Neural cell (in vitro differentiated cells): ENCODE data around the gene SULT1A2.

ENCODE experiments used
- EZH2 ChIP-seq: fragments of 200-600, 300-800 bp; shearing (Covaris generic), sonication (generic); IDR thresholded peaks from 2 replicates; pipeline ENCODE4 v1.6.1; 2014; ENCODE audit warnings: antibody characterized with exemption, low read length, borderline replicate concordance, mild to moderate bottlenecking; ENCODE audit not compliant: insufficient read depth, poor library complexity, severe bottlenecking
- POLR2AphosphoS5 ChIP-seq: IDR thresholded peaks from 2 replicates; pipeline ENCODE4 v1.6.1; 2012
- SMC3 ChIP-seq: fragments of 450-650 bp; conservative IDR thresholded peaks from 2 replicates; pipeline ENCODE4 v1.6.1; 2014; ENCODE audit warnings: antibody characterized with exemption, mild to moderate bottlenecking, moderate library complexity; ENCODE audit not compliant: poor library complexity
- TF ChIP-seq, protein P1 (sequence below): fragments of 450-650 bp; IDR thresholded peaks from 2 replicates; pipeline ENCODE4 v1.5.1; 2014; ENCODE audit warnings: antibody characterized with exemption, mild to moderate bottlenecking, moderate library complexity; ENCODE audit not compliant: poor library complexity, severe bottlenecking

DNA sequence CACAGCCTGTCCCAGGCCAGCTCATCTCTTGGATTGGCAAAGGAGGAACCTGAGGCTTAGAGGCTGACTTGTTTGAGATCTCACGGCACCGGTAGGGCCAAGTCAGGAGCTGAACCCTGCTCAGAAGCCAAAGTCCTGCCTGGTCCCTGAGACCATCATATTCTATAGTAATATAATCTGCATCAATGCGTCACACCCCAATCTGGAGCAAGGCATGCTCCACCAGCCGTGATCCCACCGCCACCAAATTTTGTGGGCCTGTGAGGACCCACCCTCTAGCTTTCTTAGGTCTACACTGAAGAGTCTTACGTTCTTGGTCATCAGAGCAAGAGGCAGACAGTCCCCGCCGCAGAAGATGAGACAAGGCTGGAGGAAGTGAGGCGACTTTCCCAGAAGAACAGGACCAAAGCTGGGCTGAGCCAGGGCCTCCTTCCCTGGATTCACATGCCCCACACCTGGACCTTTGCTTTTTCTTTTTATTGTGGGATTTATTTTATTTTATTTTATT, 10.3 kb upstream of the SULT1A2 start:
- TF ChIP-seq, protein P1, sequence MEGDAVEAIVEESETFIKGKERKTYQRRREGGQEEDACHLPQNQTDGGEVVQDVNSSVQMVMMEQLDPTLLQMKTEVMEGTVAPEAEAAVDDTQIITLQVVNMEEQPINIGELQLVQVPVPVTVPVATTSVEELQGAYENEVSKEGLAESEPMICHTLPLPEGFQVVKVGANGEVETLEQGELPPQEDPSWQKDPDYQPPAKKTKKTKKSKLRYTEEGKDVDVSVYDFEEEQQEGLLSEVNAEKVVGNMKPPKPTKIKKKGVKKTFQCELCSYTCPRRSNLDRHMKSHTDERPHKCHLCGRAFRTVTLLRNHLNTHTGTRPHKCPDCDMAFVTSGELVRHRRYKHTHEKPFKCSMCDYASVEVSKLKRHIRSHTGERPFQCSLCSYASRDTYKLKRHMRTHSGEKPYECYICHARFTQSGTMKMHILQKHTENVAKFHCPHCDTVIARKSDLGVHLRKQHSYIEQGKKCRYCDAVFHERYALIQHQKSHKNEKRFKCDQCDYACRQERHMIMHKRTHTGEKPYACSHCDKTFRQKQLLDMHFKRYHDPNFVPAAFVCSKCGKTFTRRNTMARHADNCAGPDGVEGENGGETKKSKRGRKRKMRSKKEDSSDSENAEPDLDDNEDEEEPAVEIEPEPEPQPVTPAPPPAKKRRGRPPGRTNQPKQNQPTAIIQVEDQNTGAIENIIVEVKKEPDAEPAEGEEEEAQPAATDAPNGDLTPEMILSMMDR, result no peak
- TF ChIP-seq EZH2 (no peak), POLR2AphosphoS5 (no peak), SMC3 (no peak)
